HG03442 (cell line): Measurements from ENCODE around the gene ITPRIPL1.
A peak's percentile ranks its signal among the peaks of the same experiment; 100 is the strongest.

Source experiments
- ATAC-seq: cut with Tn5 transposase; IDR thresholded peaks from one replicate; pipeline ENCODE4 v1.9.1; 2021; ENCODE audit warnings: mild to moderate bottlenecking, moderate library complexity; ENCODE audit not compliant: unreplicated experiment

The ITPRIPL1 gene

GRCh38 chr2:96320728-96321622, 4.1 kb upstream of the ITPRIPL1 start:
- ATAC-seq = peak; percentile 22

GRCh38 chr2:96323849-96324248, 1.3 kb upstream of the ITPRIPL1 start:
- no peak for ATAC-seq

- ATAC-seq = no peak
Measured at GRCh38 chr2:96324721-96325040, 436 bp upstream of the ITPRIPL1 start.

- no peak for ATAC-seq
Measured at GRCh38 chr2:96325884-96326255, 753 bp downstream of the ITPRIPL1 start.

- ATAC-seq = no peak
Measured at GRCh38 chr2:96326564-96326963, 1.4 kb downstream of the ITPRIPL1 start.

- no peak for ATAC-seq
Measured at GRCh38 chr2:96326990-96327820, 2.1 kb downstream of the ITPRIPL1 start.

- no peak for ATAC-seq
Measured at GRCh38 chr2:96329456-96329855, 4.3 kb downstream of the ITPRIPL1 start.

GRCh38 chr2:96329874-96330273, 4.8 kb downstream of the ITPRIPL1 start:
- no peak for ATAC-seq

GRCh38 chr2:96330407-96330806, 5.3 kb downstream of the ITPRIPL1 start:
- no peak for ATAC-seq

- no peak for ATAC-seq
Measured at GRCh38 chr2:96333708-96334107, 8.6 kb downstream of the ITPRIPL1 start.

- no peak for ATAC-seq
Measured at GRCh38 chr2:96336104-96336775, 11.1 kb downstream of the ITPRIPL1 start.

GRCh38 chr2:96336873-96337272, 11.8 kb downstream of the ITPRIPL1 start:
- ATAC-seq = no peak

- ATAC-seq = no peak
Measured at GRCh38 chr2:96340493-96341414, 15.6 kb downstream of the ITPRIPL1 start.

GRCh38 chr2:96341641-96342040, 16.5 kb downstream of the ITPRIPL1 start:
- no peak for ATAC-seq

GRCh38 chr2:96342085-96342484, 17.0 kb downstream of the ITPRIPL1 start:
- no peak for ATAC-seq

- peak; percentile 81 for ATAC-seq
Measured at GRCh38 chr2:96344011-96344410, 18.9 kb downstream of the ITPRIPL1 start.

- no peak for ATAC-seq
Measured at GRCh38 chr2:96345438-96345837, 20.3 kb downstream of the ITPRIPL1 start.

GRCh38 chr2:96345868-96346462, 20.8 kb downstream of the ITPRIPL1 start:
- ATAC-seq = no peak

- ATAC-seq = no peak
Measured at GRCh38 chr2:96347395-96347794, 22.3 kb downstream of the ITPRIPL1 start.

- no peak for ATAC-seq
Measured at GRCh38 chr2:96353032-96353561, 28.0 kb downstream of the ITPRIPL1 start.
